Lower leg skin (tissue), 3 donors: ENCODE measurements around the gene ENC1.
"Not testable (repeated sequence)": the region's sequence is repeated elsewhere in the genome, so short reads cannot be mapped to it uniquely, and the experiment has no call there.

Source experiments
- CTCF ChIP-seq, 3 donors: fragments of 450-650 bp; IDR thresholded peaks; one replicate each; pipeline ENCODE4 v1.5.1; 2016; ENCODE audit warnings: antibody characterized with exemption in 3 of 3, mild to moderate bottlenecking in 3 of 3, moderate library complexity in 2 of 3
- POLR2A ChIP-seq, 2 donors: fragments of 450-650 bp; IDR thresholded peaks; one replicate each; pipeline ENCODE4 v1.6.1; 2016 to 2017; ENCODE audit warnings: antibody characterized with exemption in 2 of 2, mild to moderate bottlenecking in 1 of 2, moderate library complexity in 1 of 2

- not testable (repeated sequence) for TF ChIP-seq POLR2A, CTCF (IDR thresholded peaks at IDR 0.05)
Measured at GRCh38 chr5:74676466-74676865, 35.9 kb upstream of the ENC1 start.
